ENCODE measurements around the gene SLC10A2.
"Not testable (repeated sequence)": the region's sequence is repeated elsewhere in the genome, so short reads cannot be mapped to it uniquely, and the experiment has no call there.

SLC10A2 gene

GRCh38 chr13:103066079-103066780 is at the start of gene SLC10A2:
TSS of gene SLC10A2 (minus strand) at chr13:103066417. CDS start at chr13:103066249, 168 bp downstream.
- H3K9ac ChIP-seq (ENCODE audit: low read depth, low read length, poor library complexity, severe bottlenecking) = no peak within 1 kb of the TSS

DNA sequence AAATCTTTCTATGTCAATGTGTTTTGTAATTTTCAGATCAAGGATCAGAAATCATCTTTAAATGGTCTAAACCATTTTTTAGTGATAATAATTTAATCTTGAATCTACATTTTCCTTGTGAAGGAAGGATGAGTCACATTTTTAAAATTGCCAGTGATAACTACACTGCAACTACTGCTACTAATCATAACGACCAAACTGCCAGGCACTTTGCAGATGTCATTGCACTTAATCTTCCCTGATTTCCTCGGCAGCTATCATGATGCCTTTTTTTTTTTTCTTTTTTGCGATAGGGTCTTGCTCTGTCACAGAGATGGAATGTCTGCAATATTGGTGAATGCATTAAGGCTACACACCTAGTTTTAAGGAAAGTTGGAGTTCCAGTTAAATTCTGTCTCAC is 41.4 kb upstream of the SLC10A2 start:
- H3K4me2 ChIP-seq (ENCODE audit: low read depth, low read length, poor library complexity, severe bottlenecking) = no peak overlapping the region

More at GRCh38 chr13:103066079-103066780, at the start of gene SLC10A2:
- TF ChIP-seq EZH2phosphoT487 (IDR thresholded peaks at IDR 0.05; ENCODE audit: borderline replicate concordance) = no peak
- TF ChIP-seq, protein P1, sequence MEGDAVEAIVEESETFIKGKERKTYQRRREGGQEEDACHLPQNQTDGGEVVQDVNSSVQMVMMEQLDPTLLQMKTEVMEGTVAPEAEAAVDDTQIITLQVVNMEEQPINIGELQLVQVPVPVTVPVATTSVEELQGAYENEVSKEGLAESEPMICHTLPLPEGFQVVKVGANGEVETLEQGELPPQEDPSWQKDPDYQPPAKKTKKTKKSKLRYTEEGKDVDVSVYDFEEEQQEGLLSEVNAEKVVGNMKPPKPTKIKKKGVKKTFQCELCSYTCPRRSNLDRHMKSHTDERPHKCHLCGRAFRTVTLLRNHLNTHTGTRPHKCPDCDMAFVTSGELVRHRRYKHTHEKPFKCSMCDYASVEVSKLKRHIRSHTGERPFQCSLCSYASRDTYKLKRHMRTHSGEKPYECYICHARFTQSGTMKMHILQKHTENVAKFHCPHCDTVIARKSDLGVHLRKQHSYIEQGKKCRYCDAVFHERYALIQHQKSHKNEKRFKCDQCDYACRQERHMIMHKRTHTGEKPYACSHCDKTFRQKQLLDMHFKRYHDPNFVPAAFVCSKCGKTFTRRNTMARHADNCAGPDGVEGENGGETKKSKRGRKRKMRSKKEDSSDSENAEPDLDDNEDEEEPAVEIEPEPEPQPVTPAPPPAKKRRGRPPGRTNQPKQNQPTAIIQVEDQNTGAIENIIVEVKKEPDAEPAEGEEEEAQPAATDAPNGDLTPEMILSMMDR (conservative IDR thresholded peaks at IDR 0.05; ENCODE audit: low read length) = no peak
- H3K79me2 ChIP-seq (ENCODE audit: insufficient read depth, low read length) = no peaks in the 10 kb centered on the region
- no peaks in the 10 kb centered on the region for H3K9me2 ChIP-seq (replicated peaks; ENCODE audit: low read depth, low read length)
- no peaks in the 10 kb centered on the region for H3K9me3 ChIP-seq (ENCODE audit: insufficient read depth, low read depth, low read length)
- H2AFZ ChIP-seq (ENCODE audit: low read length) = no peak within 1 kb of the TSS
- no peak within 1 kb of the TSS for H3K4me3 ChIP-seq (ENCODE audit: low read length, poor library complexity, severe bottlenecking)
- no peak within 1 kb of the TSS for H3K4me2 ChIP-seq (ENCODE audit: low read depth, low read length, poor library complexity, severe bottlenecking)
- H3K27me3 ChIP-seq (ENCODE audit: insufficient read depth, low read length, poor library complexity, severe bottlenecking) = no peaks in the 10 kb centered on the region
- no peaks in the 10 kb centered on the region for H4K20me1 ChIP-seq (ENCODE audit: insufficient read depth, low read length, poor library complexity, severe bottlenecking)
- H3F3A ChIP-seq (ENCODE audit: low read depth) = no peaks in the 10 kb centered on the region
- no peaks in the 10 kb centered on the region for H3K36me3 ChIP-seq (ENCODE audit: insufficient read depth, low read length)
- no peaks in the 10 kb centered on the region for H3K4me1 ChIP-seq (ENCODE audit: insufficient read depth, low read length, poor library complexity, severe bottlenecking)

DNA sequence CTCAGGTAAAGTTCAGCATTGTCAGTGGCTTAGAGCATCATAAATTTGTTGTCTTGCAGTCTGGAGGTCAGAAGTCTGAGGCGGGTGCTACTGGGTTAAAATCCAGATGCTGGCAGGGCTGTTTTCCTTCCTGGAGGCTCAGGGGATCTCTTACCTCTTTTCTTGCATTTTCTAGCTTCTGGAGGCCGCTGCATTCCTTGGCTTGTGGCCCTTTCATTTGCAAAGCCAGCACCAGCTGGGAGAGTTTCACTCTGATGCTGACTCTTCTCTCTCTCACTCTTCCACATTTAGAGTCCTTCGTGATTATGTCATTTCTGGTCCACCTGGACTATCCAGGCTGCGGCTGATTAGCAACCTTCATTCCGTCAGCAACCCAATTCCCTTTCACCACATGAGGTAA is 38.1 kb upstream of the SLC10A2 start:
- Histone ChIP-seq H3K36me3 (ENCODE audit: insufficient read depth, low read length) (no peaks in the 10 kb centered on the region), H2AFZ (ENCODE audit: low read length) (no peak overlapping the region)

More for the DNA sequence above, 41.4 kb upstream of the SLC10A2 start:
- Histone ChIP-seq H3K9me3 (ENCODE audit: insufficient read depth, low read depth, low read length) (no peaks in the 10 kb centered on the region), H3K9me2 (replicated peaks; ENCODE audit: low read depth, low read length) (no peaks in the 10 kb centered on the region), H3F3A (ENCODE audit: low read depth) (no peaks in the 10 kb centered on the region), H3K79me2 (ENCODE audit: insufficient read depth, low read length) (no peaks in the 10 kb centered on the region), H3K9ac (ENCODE audit: low read depth, low read length, poor library complexity, severe bottlenecking) (no peak overlapping the region), H4K20me1 (ENCODE audit: insufficient read depth, low read length, poor library complexity, severe bottlenecking) (no peaks in the 10 kb centered on the region), H2AFZ (ENCODE audit: low read length) (no peak overlapping the region), H3K36me3 (ENCODE audit: insufficient read depth, low read length) (no peaks in the 10 kb centered on the region), H3K27me3 (ENCODE audit: insufficient read depth, low read length, poor library complexity, severe bottlenecking) (no peaks in the 10 kb centered on the region), H3K4me3 (ENCODE audit: low read length, poor library complexity, severe bottlenecking) (no peak overlapping the region), H3K4me1 (ENCODE audit: insufficient read depth, low read length, poor library complexity, severe bottlenecking) (no peaks in the 10 kb centered on the region)
- TF ChIP-seq EZH2phosphoT487 (IDR thresholded peaks at IDR 0.05; ENCODE audit: borderline replicate concordance) = no peak
- TF ChIP-seq, protein P1 (conservative IDR thresholded peaks at IDR 0.05; ENCODE audit: low read length) = no peak

DNA sequence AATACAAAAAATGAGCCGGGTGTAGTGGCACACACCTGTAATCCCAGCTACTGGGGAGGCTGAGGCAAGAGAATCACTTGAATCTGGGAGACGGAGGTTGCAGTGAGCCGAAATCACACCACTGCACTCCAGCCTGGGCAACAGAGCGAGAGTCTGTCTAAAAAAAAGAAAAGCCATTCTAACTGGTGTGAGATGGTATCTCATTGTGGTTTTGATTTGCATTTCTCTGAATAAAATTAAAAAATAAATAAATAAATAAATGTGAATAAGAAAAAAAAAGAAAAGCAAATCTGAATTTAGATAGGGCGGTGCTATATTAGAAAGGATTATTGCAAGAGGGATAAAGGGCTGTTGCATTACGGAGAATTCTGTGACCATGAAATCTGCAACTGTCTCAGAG is 37.2 kb upstream of the SLC10A2 start:
- H3K36me3 ChIP-seq (ENCODE audit: insufficient read depth, low read length); H3K9ac ChIP-seq (ENCODE audit: low read depth, low read length, poor library complexity, severe bottlenecking); H3F3A ChIP-seq (ENCODE audit: low read depth); H2AFZ ChIP-seq (ENCODE audit: low read length); H3K4me3 ChIP-seq (ENCODE audit: low read length, poor library complexity, severe bottlenecking); H4K20me1 ChIP-seq (ENCODE audit: insufficient read depth, low read length, poor library complexity, severe bottlenecking); H3K9me2 ChIP-seq (replicated peaks; ENCODE audit: low read depth, low read length); H3K27me3 ChIP-seq (ENCODE audit: insufficient read depth, low read length, poor library complexity, severe bottlenecking); H3K9me3 ChIP-seq (ENCODE audit: insufficient read depth, low read depth, low read length); H3K4me1 ChIP-seq (ENCODE audit: insufficient read depth, low read length, poor library complexity, severe bottlenecking); H3K79me2 ChIP-seq (ENCODE audit: insufficient read depth, low read length); H3K4me2 ChIP-seq (ENCODE audit: low read depth, low read length, poor library complexity, severe bottlenecking): not testable (repeated sequence)

More for the DNA sequence above, 38.1 kb upstream of the SLC10A2 start:
- no peaks in the 10 kb centered on the region for H3F3A ChIP-seq (ENCODE audit: low read depth)
- no peaks in the 10 kb centered on the region for H3K27me3 ChIP-seq (ENCODE audit: insufficient read depth, low read length, poor library complexity, severe bottlenecking)
- H3K9ac ChIP-seq (ENCODE audit: low read depth, low read length, poor library complexity, severe bottlenecking) = no peak overlapping the region
- H3K4me2 ChIP-seq (ENCODE audit: low read depth, low read length, poor library complexity, severe bottlenecking) = no peak overlapping the region
- no peaks in the 10 kb centered on the region for H4K20me1 ChIP-seq (ENCODE audit: insufficient read depth, low read length, poor library complexity, severe bottlenecking)
- no peaks in the 10 kb centered on the region for H3K79me2 ChIP-seq (ENCODE audit: insufficient read depth, low read length)
- H3K4me3 ChIP-seq (ENCODE audit: low read length, poor library complexity, severe bottlenecking) = no peak overlapping the region
- H3K9me3 ChIP-seq (ENCODE audit: insufficient read depth, low read depth, low read length) = no peaks in the 10 kb centered on the region
- no peaks in the 10 kb centered on the region for H3K9me2 ChIP-seq (replicated peaks; ENCODE audit: low read depth, low read length)
- TF ChIP-seq, protein P1 (conservative IDR thresholded peaks at IDR 0.05; ENCODE audit: low read length) = no peak
- no peak for TF ChIP-seq EZH2phosphoT487 (IDR thresholded peaks at IDR 0.05; ENCODE audit: borderline replicate concordance)
- H3K4me1 ChIP-seq (ENCODE audit: insufficient read depth, low read length, poor library complexity, severe bottlenecking) = no peaks in the 10 kb centered on the region
